GM19099 (cell line): ENCODE results near the gene APOA4.

Experiments used
- POLR2A ChIP-seq: IDR thresholded peaks from 3 replicates; pipeline ENCODE4 v1.6.1; 2011; ENCODE audit warnings: low read depth; ENCODE audit not compliant: insufficient read length; ENCODE audit errors: extremely low read depth

Gene APOA4

DNA sequence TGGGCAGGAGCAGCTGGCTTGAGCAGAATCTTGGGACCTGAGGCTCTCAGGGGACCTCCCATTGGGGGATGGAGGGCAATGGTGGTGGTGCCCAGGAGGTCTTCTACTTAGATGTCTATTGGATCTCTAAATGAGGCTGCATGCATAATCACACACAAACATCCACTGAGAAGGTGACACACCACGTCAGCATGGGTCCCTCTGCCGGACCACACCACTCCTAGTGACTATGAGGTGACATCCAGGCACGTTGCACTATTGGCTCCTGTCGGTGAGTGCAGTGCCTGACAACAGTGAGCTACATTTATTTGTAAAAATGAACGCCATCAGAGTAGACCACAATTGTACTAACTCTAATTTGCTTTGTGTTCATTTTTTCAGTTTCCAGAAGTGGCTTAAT lies 2.3 kb upstream of the APOA4 start:
- no peak for TF ChIP-seq POLR2A

DNA sequence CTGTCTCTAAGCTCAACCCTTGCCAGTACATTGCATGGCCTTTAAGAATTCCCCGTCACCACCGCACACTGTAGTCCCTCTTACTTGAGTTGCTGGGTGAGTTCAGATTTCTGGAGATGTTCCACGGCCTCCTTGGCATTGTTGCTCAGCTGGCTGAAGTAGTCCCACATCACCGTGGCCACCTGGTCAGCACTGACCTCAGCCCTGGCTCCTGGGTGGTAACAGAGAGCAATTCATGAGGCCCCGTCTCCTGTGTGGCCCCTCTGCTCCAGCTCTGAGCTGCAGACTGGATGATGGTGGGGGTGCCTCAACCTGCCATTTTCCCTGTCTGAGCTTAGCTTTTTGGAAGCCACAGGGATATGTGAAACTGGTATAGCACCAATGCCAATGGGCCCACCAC lies 529 bp downstream of the APOA4 start:
- no peak for TF ChIP-seq POLR2A

DNA sequence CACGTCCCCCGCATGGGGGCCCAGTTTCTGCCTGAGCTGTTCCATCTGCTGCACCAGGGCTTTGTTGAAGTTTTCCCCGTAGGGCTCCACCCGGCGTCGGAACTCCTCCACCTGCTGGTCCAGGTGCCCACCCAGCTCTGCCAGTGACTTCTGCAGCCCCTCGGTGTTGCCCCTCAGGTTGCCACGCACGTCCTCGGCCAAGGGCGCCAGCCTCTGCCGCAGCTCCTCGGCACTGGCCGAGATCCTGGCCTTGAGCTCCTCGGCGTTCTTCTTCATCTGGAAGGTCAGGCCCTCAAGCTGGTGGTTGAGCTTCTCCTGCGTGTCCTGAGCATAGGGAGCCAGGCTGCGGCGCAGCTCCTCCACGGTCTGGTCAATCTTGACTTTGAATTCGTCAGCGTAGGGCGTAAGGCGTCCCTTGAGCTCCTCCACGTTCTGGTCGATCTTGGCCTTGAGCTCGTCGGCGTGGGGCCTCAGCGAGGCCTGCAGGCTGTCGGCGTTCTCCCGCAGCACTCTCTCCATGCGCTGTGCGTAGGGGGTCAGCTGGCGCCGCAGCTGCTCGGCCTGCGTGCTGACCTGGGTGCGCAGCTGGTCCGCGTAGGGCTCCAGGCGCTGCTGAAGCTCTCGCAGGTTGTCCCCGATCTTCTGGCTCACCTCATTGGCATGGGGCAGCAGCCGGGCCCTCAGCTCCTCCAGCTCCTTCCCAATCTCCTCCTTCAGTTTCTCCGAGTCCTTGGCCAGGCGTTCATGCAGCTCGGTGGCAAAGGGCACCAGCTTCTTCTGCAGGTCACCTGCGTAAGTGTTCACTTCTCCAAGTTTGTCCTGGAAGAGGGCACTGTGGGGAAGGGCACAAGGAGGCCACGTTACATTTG lies 1.8 kb downstream of the APOA4 start:
- TF ChIP-seq POLR2A = no peak

DNA sequence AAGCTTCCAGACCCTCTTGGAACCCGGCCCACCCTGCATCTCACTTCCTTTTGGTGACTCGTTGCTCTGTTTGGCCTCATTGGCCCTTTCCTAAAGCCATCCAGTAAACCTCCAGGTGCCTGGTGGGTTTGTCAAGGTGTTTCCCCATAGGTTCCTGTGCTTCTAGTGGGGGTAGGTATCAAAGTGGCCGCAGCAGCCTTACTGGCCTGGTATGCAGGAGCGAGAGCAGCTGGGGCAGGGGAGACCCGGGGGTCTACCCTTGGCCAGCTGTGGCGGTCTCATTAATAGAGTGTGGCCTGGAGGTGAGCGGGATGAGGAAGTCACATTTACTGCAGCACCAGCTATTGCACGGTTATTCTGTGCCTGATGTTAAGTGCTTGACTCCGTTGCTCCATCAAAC lies 4.1 kb downstream of the APOA4 start:
- no peak for TF ChIP-seq POLR2A

DNA sequence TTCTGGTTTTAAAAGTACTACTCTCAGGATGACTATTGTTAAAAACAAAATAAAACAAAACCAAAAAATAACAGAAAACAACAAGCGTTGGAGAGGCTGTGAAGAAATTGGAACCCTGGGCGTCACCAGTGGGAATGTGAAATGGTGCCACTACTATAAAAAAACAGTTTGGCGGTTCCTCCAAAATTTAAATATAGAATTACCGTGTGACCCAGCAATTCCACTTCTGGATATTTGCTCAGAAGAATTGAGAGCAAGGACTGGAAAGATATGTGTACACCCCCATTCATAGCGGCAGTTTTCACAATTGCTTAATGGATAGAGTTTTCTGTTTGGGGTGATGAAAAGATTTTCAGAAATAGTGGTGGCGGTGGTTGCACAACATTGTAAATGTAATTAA lies 8.6 kb downstream of the APOA4 start:
- no peak for TF ChIP-seq POLR2A

DNA sequence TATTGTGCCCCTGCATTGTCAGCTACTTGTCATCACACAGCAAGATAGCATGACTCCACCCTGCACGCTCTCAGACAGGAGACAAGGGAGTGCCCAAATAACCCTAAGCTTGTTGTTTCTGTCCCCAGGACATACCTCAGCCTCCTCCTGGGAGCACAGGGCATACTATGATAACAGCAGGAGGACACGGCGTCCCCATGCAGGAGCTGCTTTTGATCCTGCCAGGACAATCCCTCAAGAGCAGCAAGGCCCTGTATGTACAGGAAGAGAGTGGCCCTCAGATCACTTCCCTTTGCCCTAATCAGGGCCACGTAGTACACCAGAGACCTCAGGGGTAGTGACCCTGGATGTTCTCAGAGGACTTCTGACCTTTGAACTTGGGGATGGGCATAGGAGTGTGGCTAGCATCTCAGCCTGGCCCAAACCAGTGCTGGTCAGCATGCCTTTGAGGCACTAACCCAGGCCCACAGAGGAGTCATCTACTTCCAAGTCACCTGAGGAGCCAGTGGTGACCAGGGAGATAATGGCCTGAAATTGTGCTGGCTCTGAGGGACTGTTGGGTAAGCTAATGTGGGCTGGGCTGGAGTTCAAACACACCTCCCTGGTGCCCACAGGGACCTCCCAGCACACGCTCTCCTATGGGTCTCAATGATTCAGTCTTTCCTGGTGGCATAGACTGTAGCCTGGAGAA lies 9.2 kb downstream of the APOA4 start:
- TF ChIP-seq POLR2A = no peak

DNA sequence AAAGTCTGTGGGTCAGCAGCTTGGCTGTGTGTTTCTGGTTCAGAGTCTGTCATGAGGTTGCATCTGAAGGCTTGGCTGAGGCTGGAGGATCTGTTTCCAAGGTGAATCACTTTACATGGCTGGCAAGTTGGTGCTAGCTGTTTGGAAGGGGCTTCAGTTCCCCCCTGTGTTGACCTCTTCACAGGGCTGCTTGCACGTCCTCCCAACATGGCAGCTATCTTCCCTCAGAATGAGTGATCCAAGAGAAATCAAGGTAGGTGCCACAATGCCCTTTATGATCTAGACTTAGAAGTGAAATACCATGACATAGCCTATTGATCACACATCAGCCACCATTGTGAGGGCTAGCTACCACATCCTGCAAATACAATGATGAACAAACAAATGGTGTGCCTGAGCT lies 9.9 kb downstream of the APOA4 start:
- no peak for TF ChIP-seq POLR2A

DNA sequence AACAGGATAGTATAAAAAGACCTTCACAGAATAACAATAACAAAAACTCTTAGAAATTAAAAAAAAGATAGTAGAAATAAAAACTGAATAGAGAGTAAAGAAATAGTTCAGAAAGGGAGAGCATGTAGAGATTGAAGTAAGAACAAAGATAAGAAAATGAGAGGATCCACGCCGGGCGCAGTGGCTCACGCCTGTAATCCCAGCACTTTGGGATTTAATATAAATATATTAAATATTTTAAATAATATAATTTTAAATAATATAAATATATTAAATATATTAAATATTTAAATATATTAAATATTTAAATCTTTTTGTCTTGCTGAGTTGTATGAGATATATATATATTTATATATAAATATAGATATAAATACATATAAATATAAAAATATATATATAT lies 11.0 kb downstream of the APOA4 start:
- TF ChIP-seq POLR2A = no peak

DNA sequence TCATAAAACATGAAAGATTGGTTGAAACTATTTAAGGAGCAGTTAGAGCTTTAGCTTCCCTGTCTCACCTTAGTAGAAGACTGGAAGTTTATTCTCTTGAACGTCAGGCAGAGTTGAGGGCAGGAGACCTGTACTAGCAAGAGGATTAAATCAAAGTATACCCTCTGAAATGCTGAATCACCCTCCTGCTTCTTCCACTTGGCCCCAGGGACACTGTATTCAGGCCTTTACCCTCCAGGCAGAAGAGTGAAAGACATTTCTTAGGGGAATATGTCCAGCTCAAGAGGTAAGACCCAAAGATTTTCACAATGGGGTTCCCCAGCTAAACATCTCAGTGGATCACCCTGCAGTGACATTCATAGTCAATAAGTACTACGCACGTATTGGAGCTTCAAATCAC lies 11.9 kb downstream of the APOA4 start:
- no peak for TF ChIP-seq POLR2A

DNA sequence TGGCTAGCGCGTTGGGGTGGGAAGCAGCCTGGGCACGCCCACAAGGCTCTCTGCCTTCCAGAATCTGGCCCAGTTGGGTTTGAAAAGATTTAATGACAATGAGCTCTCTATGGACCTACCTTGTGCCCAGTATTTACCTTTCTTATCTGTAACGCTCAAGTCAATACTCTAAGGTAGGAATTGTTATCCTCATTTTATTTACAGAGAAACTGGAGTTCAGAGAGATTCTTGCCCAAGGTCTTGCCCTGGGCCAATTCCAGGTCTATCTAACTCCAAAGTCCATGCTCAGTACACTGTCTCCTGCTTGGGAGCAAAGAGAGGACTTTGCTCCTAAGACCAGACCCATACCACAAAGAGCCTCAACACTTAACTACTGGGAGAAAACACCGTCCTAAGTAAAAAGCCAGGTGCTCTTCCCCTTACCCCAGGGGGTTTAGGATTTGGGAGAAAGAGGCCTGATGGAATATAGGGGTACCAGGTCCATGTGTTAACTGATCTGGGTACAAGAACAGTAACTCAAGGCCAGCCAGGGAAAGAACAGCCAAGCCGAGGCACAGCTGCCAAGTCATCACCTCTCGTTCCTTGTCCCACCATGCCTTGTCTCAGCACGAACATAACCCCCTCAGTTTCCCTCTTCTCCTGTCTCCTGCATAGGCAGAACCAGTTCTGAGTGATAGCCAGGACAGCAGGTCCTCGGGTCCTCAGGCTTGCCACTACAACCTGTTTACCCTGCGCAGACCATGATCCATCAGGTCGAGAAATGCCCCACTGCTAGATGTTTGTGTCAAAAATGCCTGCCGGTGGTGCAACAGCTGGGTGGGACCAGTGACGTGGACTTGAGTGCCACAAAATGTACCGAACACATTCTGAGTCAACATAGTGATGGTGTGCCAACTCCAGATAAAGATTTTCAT lies 14.6 kb downstream of the APOA4 start:
- no peak for TF ChIP-seq POLR2A

DNA sequence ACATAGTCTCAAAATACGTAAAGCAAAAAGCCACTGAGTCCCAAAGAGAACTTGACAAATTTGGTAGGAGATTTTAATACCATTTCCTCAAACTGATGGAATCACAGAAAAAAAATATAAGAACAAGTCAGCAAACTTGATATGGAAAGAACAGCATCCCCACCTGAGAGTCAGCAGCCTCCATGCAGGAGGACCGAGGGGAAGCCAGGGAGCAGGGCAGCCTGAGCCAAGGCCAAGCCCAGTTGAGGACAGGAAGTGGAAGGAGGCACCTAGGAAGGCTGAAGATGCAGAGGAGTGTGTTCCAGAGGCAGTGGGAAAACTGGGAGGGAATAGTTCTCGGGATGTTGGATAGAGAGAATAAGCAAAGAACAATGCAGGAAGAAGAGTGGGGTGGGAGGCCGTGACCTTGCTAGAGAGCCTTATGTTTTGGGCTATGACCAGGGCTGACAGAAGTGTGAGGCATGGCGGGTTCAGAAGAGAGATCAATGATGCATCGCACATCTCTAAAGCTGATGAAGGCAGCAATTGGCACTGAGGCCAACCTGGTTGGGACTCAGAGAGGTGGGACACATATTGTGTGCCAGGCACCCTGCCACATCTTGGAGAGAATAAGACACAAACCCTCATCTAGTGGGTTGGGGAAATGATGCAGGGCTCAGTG lies 15.4 kb downstream of the APOA4 start:
- TF ChIP-seq POLR2A = no peak

DNA sequence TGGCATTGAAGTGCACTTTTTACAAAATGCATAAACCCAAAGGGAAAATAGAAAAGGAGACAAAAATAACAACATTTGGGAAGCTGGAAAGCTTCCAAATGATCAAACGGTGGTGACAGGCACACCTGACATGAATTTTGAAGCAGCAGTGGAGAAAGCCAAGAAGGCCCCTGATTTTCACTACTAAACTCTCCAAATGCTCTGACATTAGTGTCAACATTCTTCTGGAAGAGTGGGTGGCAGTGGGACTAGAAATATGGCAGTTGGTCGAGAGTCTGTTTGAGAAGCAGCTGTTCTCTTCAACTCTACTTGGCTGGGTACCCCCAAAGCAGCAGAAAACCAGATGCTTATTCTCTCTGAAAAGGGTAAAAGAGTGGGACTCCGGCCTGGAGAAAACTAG lies 19.1 kb downstream of the APOA4 start:
- TF ChIP-seq POLR2A = no peak

DNA sequence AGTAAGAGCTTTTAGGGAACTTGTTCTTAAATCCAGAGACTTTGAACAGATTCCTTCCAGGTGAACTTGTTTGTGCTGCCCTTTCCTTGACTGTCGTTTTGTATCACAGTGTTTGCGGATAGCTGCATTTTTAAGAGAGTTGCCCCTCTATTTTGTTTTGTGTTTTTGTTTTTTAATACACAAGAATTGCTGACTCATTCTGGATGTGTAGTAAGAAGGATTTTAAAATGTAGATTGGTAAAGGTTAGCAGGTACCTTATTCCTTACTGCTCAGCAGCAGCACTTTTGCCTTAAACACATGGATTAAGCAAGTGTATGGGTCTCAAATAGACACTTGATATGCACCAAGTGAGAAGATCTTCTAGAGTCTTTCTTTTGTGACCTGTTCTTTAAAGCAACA lies 22.5 kb downstream of the APOA4 start:
- no peak for TF ChIP-seq POLR2A

DNA sequence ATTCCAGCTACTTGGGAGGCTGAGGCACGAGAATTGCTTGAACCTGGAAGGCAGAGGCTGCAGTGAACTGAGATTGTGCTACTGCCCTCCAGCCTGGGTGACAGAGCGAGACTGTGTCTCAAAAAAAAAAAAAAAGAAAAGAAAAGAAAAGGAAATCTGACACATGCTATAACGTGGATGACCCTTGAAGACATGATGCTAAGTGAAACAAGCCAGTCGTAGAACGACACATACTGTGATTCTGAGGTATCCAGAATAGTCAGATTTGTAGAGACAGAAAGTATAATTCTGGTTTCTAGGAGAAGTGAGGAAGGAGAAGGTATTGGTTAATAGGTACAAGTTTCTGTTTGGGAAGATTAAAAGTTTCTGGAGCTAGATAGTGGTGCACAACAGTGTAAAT lies 24.7 kb downstream of the APOA4 start:
- no peak for TF ChIP-seq POLR2A

DNA sequence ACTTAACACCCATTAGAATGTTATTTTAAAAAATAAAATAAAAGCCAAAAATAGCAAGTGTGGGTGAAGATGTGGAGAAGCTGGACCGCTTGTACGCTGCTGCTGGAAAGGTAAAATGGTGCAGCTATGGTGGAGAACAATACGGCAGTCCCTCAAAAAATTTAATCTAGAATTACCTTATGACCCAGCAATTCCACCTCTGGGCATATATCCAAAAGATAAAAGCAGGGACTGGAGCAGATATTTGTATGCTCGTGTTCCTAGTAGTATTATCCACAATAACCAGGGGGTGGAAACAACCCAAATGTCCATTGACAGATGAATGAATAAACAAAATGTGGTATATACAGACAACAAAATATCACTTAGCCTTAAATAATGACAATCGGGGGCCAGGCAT lies 25.3 kb downstream of the APOA4 start:
- TF ChIP-seq POLR2A = no peak

DNA sequence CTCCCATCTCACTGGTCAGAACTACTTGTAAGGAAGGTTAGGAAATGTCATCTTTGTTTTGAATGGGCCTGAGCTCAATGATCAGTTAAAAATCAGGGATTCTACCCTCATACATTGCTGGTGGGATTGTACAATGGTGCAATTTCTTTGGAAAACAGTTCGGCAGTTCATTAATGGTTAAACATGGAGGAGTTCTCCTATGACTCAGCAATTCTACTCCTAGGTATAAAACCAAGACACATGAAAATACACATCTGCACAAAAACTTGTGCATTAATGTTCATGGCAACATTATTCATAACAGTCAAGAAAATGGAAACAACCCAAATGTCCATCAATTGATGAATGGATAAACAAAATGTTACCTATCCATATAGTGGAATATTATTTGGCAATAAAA lies 26.6 kb downstream of the APOA4 start:
- TF ChIP-seq POLR2A = no peak

DNA sequence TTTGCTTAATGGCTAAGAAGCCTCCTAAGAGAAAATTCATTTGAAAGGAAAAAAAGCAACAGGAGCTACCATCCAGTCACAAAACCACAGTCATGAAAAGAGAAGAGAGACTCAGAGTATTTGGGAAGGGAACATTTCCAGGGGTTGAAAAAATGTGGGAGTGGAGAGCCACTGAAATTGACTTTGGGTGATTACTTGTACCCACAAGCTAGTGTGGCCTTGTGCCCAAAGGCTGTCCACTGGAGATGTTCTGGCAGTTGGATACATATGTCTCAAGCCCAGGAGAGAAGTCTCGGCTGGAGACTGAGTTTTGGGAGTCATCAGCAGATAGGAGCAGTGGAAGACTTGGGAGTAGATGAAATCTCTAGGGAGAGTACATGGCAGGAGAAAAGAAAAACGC lies 28.3 kb downstream of the APOA4 start:
- TF ChIP-seq POLR2A = no peak
